22Rv1 (cell line): ENCODE results near the gene ENDOV.

Experiments used
- CTCF ChIP-seq: fragments of 450-650 bp; IDR thresholded peaks from 2 replicates; pipeline ENCODE4 v1.5.1; 2017; ENCODE audit warnings: mild to moderate bottlenecking
- ZFX ChIP-seq: fragments of 450-650 bp; IDR thresholded peaks from 2 replicates; pipeline ENCODE4 v1.6.1; 2017; ENCODE audit warnings: antibody characterized with exemption, borderline replicate concordance

GRCh38 chr17:80422981-80423380, 8.0 kb downstream of the ENDOV start:
- TF ChIP-seq CTCF (no peak), ZFX (no peak)
